Measurements from ENCODE around the gene SH3BP1. TPM values are rescaled to one million over a fixed set of nuclear protein-coding genes. Genes with fewer than 3 reads are reported as not detected.

Gene SH3BP1
- total and polyA plus RNA-seq, 2 of the 8 experiments (the other 6 are each of a cell fraction or from before 2014, with no cell fraction given), result 23.9 to 40.3 TPM

DNA sequence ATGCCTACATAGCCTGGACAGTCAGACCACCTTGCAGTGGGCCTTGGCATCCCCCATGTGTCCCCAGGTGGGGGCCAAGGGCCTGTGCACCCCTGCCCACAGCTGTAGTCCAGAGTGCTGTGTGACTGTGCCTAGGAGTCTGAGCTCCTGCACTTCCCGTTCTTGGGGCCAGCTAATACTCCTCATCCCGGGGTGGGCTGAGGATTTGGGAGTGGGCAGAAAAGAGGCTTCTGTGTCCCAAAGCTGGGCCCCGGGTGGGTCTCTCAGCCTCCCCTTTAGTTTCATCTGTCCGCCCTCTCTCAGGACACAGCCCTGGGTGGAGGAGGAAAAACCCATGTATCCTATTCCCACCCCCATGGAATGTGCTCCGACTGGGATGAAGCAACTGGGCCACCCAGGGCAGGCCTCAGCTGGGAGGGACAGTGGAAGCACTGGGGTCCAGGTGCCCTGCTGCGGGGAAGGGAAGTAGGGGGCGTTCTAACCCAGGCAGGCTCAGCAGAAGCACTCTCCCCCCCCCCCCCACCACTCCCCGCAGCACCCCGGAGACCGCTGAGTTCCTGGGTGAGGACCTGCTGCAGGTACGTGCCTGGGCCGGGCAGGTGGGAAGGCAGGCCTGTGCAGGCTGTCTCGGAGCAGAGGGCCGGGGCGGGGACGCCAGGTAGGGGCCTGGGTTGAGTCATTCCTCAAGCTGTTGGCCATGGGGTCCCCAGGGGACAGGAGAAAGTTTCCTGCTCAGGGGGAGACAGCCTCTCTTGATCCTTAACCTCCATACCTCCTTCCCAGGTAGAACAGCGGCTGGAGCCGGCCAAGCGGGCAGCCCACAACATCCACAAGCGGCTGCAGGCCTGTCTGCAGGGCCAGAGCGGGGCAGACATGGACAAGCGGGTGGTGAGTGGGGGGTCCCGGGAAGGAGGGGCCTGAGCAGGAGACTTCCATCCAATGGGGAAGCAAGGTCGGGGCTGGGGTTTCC is 1.4 kb downstream of the SH3BP1 start (continued):
- TF ChIP-seq EP300 (IDR thresholded peaks at IDR 0.05; ENCODE audit: borderline replicate concordance in 1 of 2, low read depth in 2 of 2, low read length in 2 of 2) (no peak), JUN (IDR thresholded peaks at IDR 0.05; ENCODE audit: low read depth, low read length) (no peak), CREB1 (IDR thresholded peaks at IDR 0.05) (no peak), NANOG (IDR thresholded peaks at IDR 0.05; ENCODE audit: insufficient read depth, low read depth, low read length, poor library complexity, severe bottlenecking) (no peak), POU5F1 (IDR thresholded peaks at IDR 0.05; ENCODE audit: low read depth, low read length) (no peak), CBX8 (IDR thresholded peaks at IDR 0.05; ENCODE audit: borderline replicate concordance, low read depth, low read length) (no peak), TCF12 (IDR thresholded peaks at IDR 0.05; ENCODE audit: low read depth, low read length) (no peak), KDM1A (IDR thresholded peaks at IDR 0.05; ENCODE audit: borderline replicate concordance, low read length) (no peak)

Data from H1 (cell line).